G401 (cell line): ENCODE data around the gene TADA1. TPM values are rescaled to one million over a fixed set of nuclear protein-coding genes. Genes with fewer than 3 reads are reported as not detected.

Experiments
- DNase-seq: peaks from one replicate; pipeline ENCODE4 v3.0.0-alpha.2; 2015; ENCODE audit warnings: low spot score
- in situ Hi-C: cut with HindIII; loops from 2 replicates; pipeline ENCODE4 v1.10.0; 2016; ENCODE audit warnings: low sequenced_read_pairs, mixed read lengths
- total RNA-seq: library from RNA; depleted of rRNA; stranded (reverse); fragments of >200 nt; shearing (Covaris generic); gene quantifications from 2 replicates; pipeline ENCODE4 v1.2.3, GENCODE V29; 2014; rRNA removed

Gene TADA1
- total RNA-seq = 25.7 and 34.7 TPM in 2 replicates

- in situ Hi-C loops = no loop called here
- DNase-seq = peak; percentile 99
Measured at GRCh38 chr1:166875734-166876539, at the start of gene TADA1. TADA1 (minus strand) TSS chr1:166876264; CDS start chr1:166876233, 31 bp downstream.

- in situ Hi-C loops = no loop called here
- DNase-seq = no peak
Measured at GRCh38 chr1:166924823-166925541, 48.9 kb upstream of the TADA1 start.

DNA sequence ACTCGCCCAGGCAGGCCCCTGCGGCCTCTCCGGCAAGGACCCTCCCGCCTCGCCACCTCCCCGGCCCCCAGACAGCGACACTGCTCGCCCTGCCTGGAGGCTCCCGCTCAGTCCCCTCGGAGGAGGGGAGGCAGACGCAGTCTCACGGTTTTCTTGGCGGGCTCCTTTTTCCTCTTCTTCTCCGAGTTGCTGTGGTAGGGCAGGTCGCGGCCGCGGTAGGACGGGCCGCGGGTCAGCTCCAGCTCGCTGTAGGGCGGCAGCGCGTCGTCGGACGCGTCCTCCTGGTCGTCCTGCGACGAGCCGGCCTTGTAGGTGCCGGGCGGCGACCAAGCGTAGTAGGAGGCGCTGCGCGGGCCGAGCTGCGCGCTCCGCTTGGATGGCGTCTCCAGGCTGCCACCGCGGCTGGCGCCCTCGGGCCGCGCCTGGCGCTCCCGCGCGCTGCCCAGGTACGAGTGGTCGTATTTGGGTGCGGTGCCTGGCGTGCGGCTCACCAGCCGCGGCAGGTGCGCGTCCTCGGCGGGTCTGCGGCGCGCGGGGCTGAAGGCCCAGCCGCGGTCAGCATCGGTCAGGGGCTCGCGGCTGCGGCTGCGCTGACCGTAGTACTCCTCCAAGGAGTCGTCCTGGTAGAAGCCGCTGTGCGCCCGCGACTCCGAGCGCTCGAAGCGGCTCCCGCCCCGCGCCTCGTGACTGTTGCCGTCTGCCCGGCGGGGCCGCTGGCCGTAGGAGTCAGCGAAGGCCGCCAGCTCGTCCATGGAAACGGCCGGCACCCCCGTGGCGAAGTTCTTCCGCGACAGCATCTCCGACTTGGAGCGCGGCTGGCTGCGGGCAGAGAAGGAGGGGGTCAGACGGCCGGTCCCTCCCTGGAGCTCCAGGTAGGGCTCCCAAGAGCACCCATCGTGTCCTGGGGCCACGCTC is 44.8 kb upstream of the TADA1 start:
- in situ Hi-C loops = no loop called here
- DNase-seq = peak; percentile 37

DNA sequence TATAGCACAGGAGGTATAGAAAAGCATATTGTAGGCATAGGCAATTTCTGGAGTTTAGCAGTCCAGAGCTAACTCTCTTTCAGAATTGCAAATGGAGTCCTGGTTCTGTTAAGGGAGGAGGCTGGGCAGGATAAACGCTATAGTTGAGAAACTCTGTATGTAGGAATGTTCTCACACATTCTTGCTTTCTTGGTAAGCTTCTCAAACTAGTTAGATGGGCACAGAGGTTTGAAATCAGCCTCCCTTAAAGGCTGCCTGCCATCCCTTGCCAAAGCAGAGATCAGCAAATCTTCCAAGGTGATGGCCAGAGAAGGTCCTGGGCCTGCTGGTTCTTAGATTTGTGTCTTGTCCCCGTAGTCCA is 42.9 kb upstream of the TADA1 start:
- no peak for DNase-seq
- in situ Hi-C loops = no loop called here

DNA sequence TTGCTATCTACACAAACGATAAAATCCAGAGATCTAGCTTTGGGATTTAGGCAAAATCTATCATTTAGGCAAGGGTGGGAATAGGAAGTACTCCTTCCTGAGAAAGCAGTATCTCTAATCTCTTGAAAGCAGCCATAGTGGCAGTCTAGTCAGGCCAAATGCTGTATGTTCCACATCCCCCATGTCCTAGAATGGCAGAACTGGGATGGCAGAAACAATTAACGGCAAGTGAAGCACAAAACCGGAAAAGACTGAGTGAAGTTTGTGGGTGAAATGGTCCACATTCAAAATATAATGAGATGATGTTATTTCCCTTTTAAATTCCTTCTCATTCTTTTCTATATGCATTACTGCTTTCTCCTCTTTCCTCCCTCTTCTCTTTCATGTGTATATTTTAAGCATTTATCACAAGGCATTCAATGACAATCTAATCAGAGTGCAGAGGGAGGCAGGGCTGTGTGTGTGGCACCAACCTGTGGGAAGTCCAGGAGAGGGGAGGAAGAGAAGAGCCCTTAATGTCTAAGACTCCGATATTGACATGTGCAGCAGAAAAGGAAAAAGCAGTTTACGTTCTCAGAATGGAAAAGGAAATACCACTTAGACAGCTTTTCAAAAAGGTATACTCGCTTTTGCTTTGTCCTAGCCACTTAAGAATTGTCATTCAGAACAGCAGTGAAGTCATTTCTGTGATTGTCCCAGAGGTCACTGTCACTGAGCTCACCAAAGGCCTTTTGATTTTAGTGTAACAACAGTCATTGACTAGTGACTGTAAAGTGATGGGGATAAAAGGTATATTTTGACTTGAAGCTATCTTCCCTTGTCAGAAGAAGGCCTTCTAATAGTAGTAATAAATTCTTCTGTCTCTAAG is 42.3 kb upstream of the TADA1 start:
- in situ Hi-C loops = no loop called here
- no peak for DNase-seq

- DNase-seq = no peak
- in situ Hi-C loops = no loop called here
Measured at GRCh38 chr1:166915941-166916340, 39.9 kb upstream of the TADA1 start.

GRCh38 chr1:166915042-166915441 is 39.0 kb upstream of the TADA1 start:
- in situ Hi-C loops = no loop called here

DNA sequence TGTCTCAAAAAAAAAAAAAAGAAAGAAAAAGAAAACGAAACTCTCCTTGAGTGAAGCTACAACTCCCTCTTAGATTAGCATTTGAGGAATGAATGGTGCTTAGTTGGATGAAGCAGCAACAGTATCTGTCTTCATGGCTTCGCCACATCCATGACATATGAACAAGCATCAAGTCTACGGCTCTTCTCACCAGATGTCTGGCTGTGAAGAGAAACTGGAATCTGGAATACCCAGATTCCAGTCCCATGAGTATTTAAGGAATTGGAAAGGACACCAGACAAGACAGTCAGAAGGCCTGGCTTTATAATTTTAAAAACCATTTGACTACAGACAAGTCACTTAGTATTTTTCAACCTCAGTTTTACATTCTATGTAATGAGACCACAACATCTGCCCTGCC is 38.0 kb upstream of the TADA1 start:
- in situ Hi-C loops = no loop called here
- no peak for DNase-seq

More at GRCh38 chr1:166915042-166915441, 39.0 kb upstream of the TADA1 start:
- DNase-seq = no peak

- in situ Hi-C loops = no loop called here
- no peak for DNase-seq
Measured at GRCh38 chr1:166911624-166912023, 35.6 kb upstream of the TADA1 start.

GRCh38 chr1:166910396-166910994 is 34.4 kb upstream of the TADA1 start:
- in situ Hi-C loops = no loop called here
- peak; percentile 82 for DNase-seq

GRCh38 chr1:166908942-166909341 is 32.9 kb upstream of the TADA1 start:
- in situ Hi-C loops = no loop called here
- no peak for DNase-seq

DNA sequence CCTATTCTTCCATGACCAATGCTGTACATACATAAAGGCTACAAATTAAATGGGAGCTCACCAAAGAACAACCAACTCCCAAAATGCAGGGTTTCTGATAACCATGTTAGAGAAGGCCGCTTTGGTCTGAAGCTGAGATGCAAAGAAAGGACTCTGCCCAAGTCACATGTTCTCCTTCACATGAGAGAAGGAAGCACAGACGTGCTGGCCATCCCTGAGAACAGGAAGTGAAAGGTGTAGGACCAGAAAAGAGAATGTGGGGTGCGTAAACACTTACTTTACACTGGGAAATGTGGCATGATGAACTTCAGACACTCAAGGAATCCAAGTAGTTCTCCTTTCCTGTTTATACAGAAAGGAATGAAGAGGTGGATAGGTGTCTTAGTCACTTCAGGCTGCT is 31.7 kb upstream of the TADA1 start:
- DNase-seq = no peak
- in situ Hi-C loops = no loop called here

GRCh38 chr1:166907051-166907450 is 31.0 kb upstream of the TADA1 start:
- no peak for DNase-seq
- in situ Hi-C loops = no loop called here

DNA sequence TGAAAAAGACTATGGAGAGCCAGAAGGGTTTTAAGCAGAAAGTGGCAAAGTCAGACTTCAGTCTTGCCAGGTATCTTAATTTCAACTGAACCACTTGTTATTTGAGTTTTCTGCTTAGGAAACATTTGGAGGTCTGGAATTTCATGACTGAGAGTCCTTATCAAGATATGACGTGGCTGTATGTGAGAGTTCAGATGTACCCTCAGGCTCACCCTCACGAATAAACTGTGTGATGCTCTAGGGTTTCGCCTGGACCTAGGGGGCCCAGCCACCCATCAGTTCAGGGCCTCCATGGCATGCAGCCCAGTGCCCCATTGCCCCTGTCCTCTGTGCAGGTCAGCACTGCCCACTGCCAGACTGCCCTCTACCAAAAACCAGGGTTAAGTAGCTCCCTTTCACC is 30.6 kb upstream of the TADA1 start:
- DNase-seq = no peak
- in situ Hi-C loops = no loop called here

DNA sequence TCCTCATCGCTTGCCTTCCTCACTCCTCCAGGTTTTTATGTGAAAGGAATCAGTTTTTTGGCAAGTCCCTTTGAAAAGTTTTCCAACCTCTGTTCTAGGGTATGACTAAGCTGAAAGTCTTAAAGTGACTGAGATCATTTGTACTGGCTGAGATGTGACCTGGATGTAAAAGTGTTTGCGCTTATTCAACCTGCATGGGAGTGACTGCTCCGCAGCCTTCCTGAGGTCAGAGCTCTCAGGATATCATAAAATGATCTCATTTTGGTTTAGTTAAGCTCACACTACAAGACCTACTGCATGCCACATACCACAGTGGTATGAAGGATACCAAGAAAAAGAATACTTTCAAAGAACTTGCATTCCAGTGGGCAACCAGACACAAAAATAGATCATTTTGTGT is 29.8 kb upstream of the TADA1 start:
- in situ Hi-C loops = no loop called here
- no peak for DNase-seq

DNA sequence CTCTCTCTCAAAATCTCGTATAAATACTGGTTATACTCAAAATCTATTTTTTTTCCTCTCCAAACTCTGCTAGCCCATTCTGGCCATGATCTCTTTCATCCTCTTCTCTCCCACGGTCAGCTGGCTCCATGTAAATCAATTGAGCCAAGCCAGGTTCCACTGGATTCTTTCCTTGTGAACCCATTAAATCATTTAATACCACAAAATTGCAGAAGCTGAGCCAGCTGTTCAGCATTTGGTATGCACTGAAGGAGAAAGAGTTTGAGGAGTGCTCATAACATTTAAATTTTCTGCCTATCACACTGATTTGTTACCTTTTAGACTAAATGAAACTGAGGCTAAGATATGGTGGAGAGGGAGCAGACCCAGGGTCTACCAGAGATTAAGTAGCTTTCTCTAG is 29.1 kb upstream of the TADA1 start:
- DNase-seq = no peak
- in situ Hi-C loops = no loop called here

- in situ Hi-C loops = no loop called here
- DNase-seq = no peak
Measured at GRCh38 chr1:166903232-166903631, 27.2 kb upstream of the TADA1 start.

- in situ Hi-C loops = no loop called here
- DNase-seq = no peak
Measured at GRCh38 chr1:166902279-166902678, 26.2 kb upstream of the TADA1 start.
